Tibial artery (tissue), 4 donors: Measurements from ENCODE around the gene S1PR4.

Experiments used
- DNase-seq, 2 donors: peaks; one replicate each; pipeline ENCODE4 v3.0.0-alpha.2; 2019
- H3K27ac ChIP-seq, 2 donors: fragments of 200-600 bp; sonication (generic) in 1 of 2; 1 replicate in 1 of 2; 2 replicates in 1 of 2; pipeline ENCODE4 v1.5.1; 2018 to 2019; ENCODE audit warnings: mild to moderate bottlenecking in 1 of 2
- H3K27me3 ChIP-seq, 2 donors: fragments of 200-600 bp; sonication (generic) in 1 of 2; one replicate each; pipeline versions ENCODE4 v1.5.1 to v1.6.0; 2016 to 2019
- H3K36me3 ChIP-seq, 3 donors: fragments of 200-600 bp; sonication (generic) in 2 of 3; one replicate each; pipeline ENCODE4 v1.5.1; 2016 to 2019; ENCODE audit warnings: mild to moderate bottlenecking in 2 of 3
- H3K4me1 ChIP-seq, 4 donors: fragments of 200-600 bp; sonication (generic) in 2 of 4; 1 replicate in 3 of 4; 2 replicates in 1 of 4; pipeline ENCODE4 v1.5.1; 2016 to 2019
- H3K4me3 ChIP-seq, 2 donors: fragments of 200-600 bp; sonication (generic) in 1 of 2; 1 replicate in 1 of 2; 2 replicates in 1 of 2; pipeline ENCODE4 v1.5.1; 2018 to 2019; ENCODE audit warnings: mild to moderate bottlenecking in 2 of 2
- H3K9me3 ChIP-seq, 3 donors: fragments of 200-600 bp; sonication (generic) in 1 of 3; one replicate each; pipeline ENCODE4 v1.5.1; 2016 to 2019
- CTCF ChIP-seq, 2 experiments: fragments of 200-600 bp in 1 of 2; fragments of 450-650 bp in 1 of 2; IDR thresholded peaks; one replicate each; pipeline ENCODE4 v1.5.1; 2017 to 2019; ENCODE audit warnings: antibody characterized with exemption in 2 of 2, mild to moderate bottlenecking in 1 of 2, moderate library complexity in 1 of 2
- intact Hi-C: fragments of 100-400 bp; cut with DNase I; formaldehyde crosslinking; loops from one replicate; pipeline ENCODE4 v1.15.0; 2023; ENCODE audit warnings: low total_unique reads

S1PR4 gene

GRCh38 chr19:3149089-3149488 lies 29.5 kb upstream of the S1PR4 start:
- no peak for TF ChIP-seq CTCF (IDR thresholded peaks at IDR 0.05)
- no peak overlapping the region for H3K27ac ChIP-seq
- no peaks in the 10 kb centered on the region for H3K4me1 ChIP-seq
- no peak for DNase-seq
- H3K9me3 ChIP-seq: no peaks in the 10 kb centered on the region
- H3K27me3 ChIP-seq: peaks cover 0 to 54% of the 10 kb centered on the region in 2 donors
- intact Hi-C loops: no loop called here
- peaks cover 0 to 4% (median 0%) of the 10 kb centered on the region in 3 donors for H3K36me3 ChIP-seq
- no peak overlapping the region for H3K4me3 ChIP-seq

- no peak for DNase-seq
- Histone ChIP-seq H3K27ac (no peak overlapping the region), H3K27me3 (peaks cover 0 to 54% of the 10 kb centered on the region in 2 donors), H3K9me3 (no peaks in the 10 kb centered on the region), H3K36me3 (peaks cover 0 to 4% (median 0%) of the 10 kb centered on the region in 3 donors), H3K4me3 (no peak overlapping the region), H3K4me1 (peaks cover 0 to 2% (median under 1%) of the 10 kb centered on the region in 4 donors)
- intact Hi-C loops: no loop called here
- no peak for TF ChIP-seq CTCF (IDR thresholded peaks at IDR 0.05)
Observed at GRCh38 chr19:3149526-3150505, 28.8 kb upstream of the S1PR4 start.

- Histone ChIP-seq H3K27me3 (peaks cover 0 to 50% of the 10 kb centered on the region in 2 donors), H3K9me3 (no peaks in the 10 kb centered on the region), H3K27ac (no peak overlapping the region), H3K4me1 (peaks cover 0 to 8% (median 3%) of the 10 kb centered on the region in 4 donors), H3K36me3 (peaks cover 0 to 4% (median 0%) of the 10 kb centered on the region in 3 donors), H3K4me3 (no peak overlapping the region)
- DNase-seq: no peak
- TF ChIP-seq CTCF (IDR thresholded peaks at IDR 0.05): no peak
- intact Hi-C loops: no loop called here
Observed at GRCh38 chr19:3150739-3151329, 27.7 kb upstream of the S1PR4 start.

GRCh38 chr19:3151563-3152418 lies 26.8 kb upstream of the S1PR4 start:
- Histone ChIP-seq H3K27ac (no peak overlapping the region), H3K9me3 (no peaks in the 10 kb centered on the region), H3K4me3 (no peak overlapping the region), H3K4me1 (peaks cover 0 to 8% (median 3%) of the 10 kb centered on the region in 4 donors), H3K36me3 (peaks cover 0 to 4% (median 0%) of the 10 kb centered on the region in 3 donors), H3K27me3 (peaks cover 0 to 41% of the 10 kb centered on the region in 2 donors)
- intact Hi-C loops: no loop called here
- TF ChIP-seq CTCF (IDR thresholded peaks at IDR 0.05): no peak
- DNase-seq: no peak

GRCh38 chr19:3152419-3152780 lies 26.2 kb upstream of the S1PR4 start:
- H3K9me3 ChIP-seq: no peaks in the 10 kb centered on the region
- no peak for TF ChIP-seq CTCF (IDR thresholded peaks at IDR 0.05)
- H3K36me3 ChIP-seq: peaks cover 0 to 4% (median 0%) of the 10 kb centered on the region in 3 donors
- no peak for DNase-seq
- intact Hi-C loops: no loop called here
- H3K4me1 ChIP-seq: peaks cover 0 to 8% (median 3%) of the 10 kb centered on the region in 4 donors
- no peak overlapping the region for H3K27ac ChIP-seq
- peaks cover 0 to 39% of the 10 kb centered on the region in 2 donors for H3K27me3 ChIP-seq
- H3K4me3 ChIP-seq: no peak overlapping the region
